ENCODE results near the gene ACD. TPM values are rescaled to one million over a fixed set of nuclear protein-coding genes. Genes with fewer than 3 reads are reported as not detected.
"Not testable (repeated sequence)": the region's sequence is repeated elsewhere in the genome, so short reads cannot be mapped to it uniquely, and the experiment has no call there.

The ACD gene
- total RNA-seq, 2 experiments from 2014 or later = 50.8 to 53.7 TPM

DNA sequence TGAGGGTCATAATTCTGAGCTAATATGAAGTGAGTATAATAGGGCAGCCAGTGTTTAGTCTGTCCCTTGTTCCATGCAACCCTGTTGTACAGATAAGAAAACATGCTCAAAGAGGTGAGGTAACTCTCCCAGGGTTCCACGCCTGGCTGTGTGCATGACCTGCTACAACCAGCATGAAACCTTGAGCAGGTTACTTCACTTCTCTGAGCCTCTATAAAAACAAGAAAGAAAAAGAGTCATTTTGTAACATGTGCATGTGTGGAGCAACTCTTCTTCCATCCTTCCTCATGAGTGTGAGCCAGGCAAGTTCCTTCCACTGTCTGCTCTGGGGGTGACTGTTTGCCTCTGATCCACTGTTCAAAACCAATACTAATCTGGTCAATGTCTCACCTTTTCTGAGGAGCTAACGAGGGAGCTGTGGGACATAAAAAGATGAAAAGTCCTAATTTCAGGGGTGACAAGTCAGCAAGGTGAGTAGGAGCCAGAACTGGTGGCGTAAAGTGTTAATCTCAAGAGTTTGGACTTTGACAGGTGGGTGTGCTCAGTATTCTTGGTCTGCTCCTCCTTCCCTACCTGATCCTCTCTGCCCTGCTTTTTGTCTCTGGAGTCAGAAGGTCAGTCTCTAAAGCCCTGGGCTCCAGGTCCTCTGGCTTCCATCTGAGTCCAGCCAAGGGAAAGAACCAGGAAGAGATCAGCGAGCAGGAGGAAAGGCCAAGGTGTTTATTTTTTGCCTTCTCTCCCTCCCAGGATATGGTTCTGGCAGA, 37.5 kb upstream of the ACD start:
- H3K27me3 Mint-ChIP-seq = no peaks in the 10 kb centered on the region
- ChIA-PET CTCF (interaction anchor here (1.0 to 1.3 kb wide), 2 partner anchors 15 to 25 kb away, joined by 3 to 4 read pairs; no protein-coding TSS in a partner anchor), POLR2A (no interaction called here)
- H3K4me3 Mint-ChIP-seq = no peak overlapping the region
- peaks cover 4% of the 10 kb centered on the region for H3K36me3 Mint-ChIP-seq (ENCODE audit: low read depth)
- no peak for DNase-seq
- ATAC-seq = no peak
- H3K27ac Mint-ChIP-seq = no peak overlapping the region
- TF ChIP-seq, protein P1, sequence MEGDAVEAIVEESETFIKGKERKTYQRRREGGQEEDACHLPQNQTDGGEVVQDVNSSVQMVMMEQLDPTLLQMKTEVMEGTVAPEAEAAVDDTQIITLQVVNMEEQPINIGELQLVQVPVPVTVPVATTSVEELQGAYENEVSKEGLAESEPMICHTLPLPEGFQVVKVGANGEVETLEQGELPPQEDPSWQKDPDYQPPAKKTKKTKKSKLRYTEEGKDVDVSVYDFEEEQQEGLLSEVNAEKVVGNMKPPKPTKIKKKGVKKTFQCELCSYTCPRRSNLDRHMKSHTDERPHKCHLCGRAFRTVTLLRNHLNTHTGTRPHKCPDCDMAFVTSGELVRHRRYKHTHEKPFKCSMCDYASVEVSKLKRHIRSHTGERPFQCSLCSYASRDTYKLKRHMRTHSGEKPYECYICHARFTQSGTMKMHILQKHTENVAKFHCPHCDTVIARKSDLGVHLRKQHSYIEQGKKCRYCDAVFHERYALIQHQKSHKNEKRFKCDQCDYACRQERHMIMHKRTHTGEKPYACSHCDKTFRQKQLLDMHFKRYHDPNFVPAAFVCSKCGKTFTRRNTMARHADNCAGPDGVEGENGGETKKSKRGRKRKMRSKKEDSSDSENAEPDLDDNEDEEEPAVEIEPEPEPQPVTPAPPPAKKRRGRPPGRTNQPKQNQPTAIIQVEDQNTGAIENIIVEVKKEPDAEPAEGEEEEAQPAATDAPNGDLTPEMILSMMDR (IDR thresholded peaks at IDR 0.05) = no peak
- H3K9me3 Mint-ChIP-seq = no peaks in the 10 kb centered on the region
- peaks cover 2% of the 10 kb centered on the region for H3K4me1 Mint-ChIP-seq (ENCODE audit: low read depth)
- intact Hi-C loops (cut with micrococcal nuclease) = no loop called here

DNA sequence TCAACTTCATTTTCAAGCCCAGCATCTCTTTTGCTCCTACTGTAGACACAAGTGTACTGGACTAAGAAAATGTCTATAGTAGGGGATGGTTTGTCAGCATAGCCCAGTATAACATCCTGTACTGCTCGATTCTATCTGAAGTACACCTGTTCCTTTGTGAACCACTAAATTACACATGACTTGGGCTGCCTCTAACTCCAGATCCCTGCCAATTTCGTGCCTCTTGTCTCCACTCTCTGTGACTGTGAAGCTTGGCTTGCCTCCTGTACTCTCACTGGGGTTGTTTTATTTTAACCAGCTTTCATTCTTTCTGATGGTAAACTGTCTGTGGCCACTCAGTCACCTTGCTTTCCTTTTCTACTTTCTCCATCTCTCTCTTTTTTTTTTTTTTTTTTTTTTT, 34.6 kb upstream of the ACD start:
- intact Hi-C loops (cut with micrococcal nuclease) = no loop called here
- CTCF ChIA-PET = interaction anchor here (1.4 to 2.3 kb wide), 2 partner anchors 22 to 121 kb away, joined by 3 to 10 read pairs; no protein-coding TSS in a partner anchor
- Mint-ChIP-seq H3K4me1 (ENCODE audit: low read depth) (no peaks in the 10 kb centered on the region), H3K27ac (no peak overlapping the region), H3K27me3 (no peaks in the 10 kb centered on the region), H3K36me3 (ENCODE audit: low read depth) (peaks cover 2% of the 10 kb centered on the region), H3K4me3 (no peak overlapping the region), H3K9me3 (no peaks in the 10 kb centered on the region)
- TF ChIP-seq, protein P1 (IDR thresholded peaks at IDR 0.05) = no peak
- no peak for DNase-seq
- ATAC-seq = no peak
- POLR2A ChIA-PET = no interaction called here

DNA sequence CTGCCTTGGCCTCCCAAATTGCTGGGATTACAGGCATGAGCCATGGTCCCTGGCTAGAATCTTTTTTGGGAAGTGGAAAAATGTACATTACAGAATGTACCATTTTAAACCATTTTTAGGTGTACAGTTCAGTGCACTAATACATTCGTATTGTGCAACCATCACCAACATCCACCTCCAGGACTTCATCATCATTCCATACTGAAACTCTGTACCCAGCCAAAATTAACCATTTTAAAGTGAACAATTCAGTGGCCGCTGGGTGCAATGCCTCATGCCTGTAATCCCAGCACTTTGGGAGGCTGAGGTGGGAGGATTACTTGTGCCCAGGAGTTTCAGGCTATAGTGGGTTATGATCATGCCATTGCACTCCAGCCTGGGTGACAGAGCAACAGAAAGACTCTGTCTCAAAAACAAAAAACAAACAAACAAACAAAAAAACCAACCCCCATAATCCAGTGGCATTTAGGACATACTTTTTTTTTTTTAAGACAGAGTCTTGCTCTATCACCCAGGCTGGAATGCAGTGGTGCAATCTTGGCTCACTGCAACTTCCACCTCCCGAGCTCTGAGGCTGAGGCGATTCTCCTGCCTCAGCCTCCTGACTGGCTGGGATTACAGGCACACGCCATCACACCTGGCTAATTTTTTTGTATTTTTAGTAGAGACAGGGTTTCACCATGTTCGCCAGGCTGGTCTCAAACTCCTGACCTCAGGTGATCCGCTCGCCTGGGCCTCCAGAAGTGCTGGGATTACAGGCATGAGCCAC, 33.6 kb upstream of the ACD start:
- CTCF ChIA-PET = interaction anchor here (0.9 kb wide), 1 partner anchor 50 kb away, joined by 3 read pairs; no protein-coding TSS in a partner anchor
- ATAC-seq; DNase-seq; H3K36me3 Mint-ChIP-seq (ENCODE audit: low read depth); H3K9me3 Mint-ChIP-seq; H3K27me3 Mint-ChIP-seq; H3K4me1 Mint-ChIP-seq (ENCODE audit: low read depth); H3K27ac Mint-ChIP-seq; H3K4me3 Mint-ChIP-seq; intact Hi-C loops (cut with micrococcal nuclease): not testable (repeated sequence)
- POLR2A ChIA-PET = interaction anchor here (0.6 kb wide), 1 partner anchor 213 kb away, joined by 3 read pairs; the partner anchor contains the start of gene ATP6V0D1

- ATAC-seq (no peak), DNase-seq (no peak)
- Mint-ChIP-seq H3K4me1 (ENCODE audit: low read depth) (no peaks in the 10 kb centered on the region), H3K27ac (no peak overlapping the region), H3K4me3 (no peak overlapping the region), H3K36me3 (ENCODE audit: low read depth) (peaks cover 10% of the 10 kb centered on the region), H3K9me3 (no peaks in the 10 kb centered on the region), H3K27me3 (no peaks in the 10 kb centered on the region)
- ChIA-PET CTCF (no interaction called here), POLR2A (interaction anchor here (0.9 kb wide), 1 partner anchor 174 kb away, joined by 3 read pairs; no protein-coding TSS in a partner anchor)
- TF ChIP-seq, protein P1 (IDR thresholded peaks at IDR 0.05) = no peak
- intact Hi-C loops (cut with micrococcal nuclease) = no loop called here
Observed at GRCh38 chr16:67685388-67686112, 25.5 kb upstream of the ACD start.

GRCh38 chr16:67683767-67684166, 23.7 kb upstream of the ACD start:
- H3K27ac Mint-ChIP-seq = no peak overlapping the region
- CTCF ChIA-PET = interaction anchor here (2.0 kb wide), 2 partner anchors 11 to 133 kb away, joined by 7 to 10 read pairs; no protein-coding TSS in a partner anchor

More at GRCh38 chr16:67683767-67684166, 23.7 kb upstream of the ACD start:
- Mint-ChIP-seq H3K9me3 (no peaks in the 10 kb centered on the region), H3K36me3 (ENCODE audit: low read depth) (peaks cover 10% of the 10 kb centered on the region), H3K4me1 (ENCODE audit: low read depth) (no peaks in the 10 kb centered on the region), H3K27me3 (no peaks in the 10 kb centered on the region), H3K4me3 (no peak overlapping the region)
- POLR2A ChIA-PET = no interaction called here
- TF ChIP-seq, protein P1 (IDR thresholded peaks at IDR 0.05) = no peak
- intact Hi-C loops (cut with micrococcal nuclease) = no loop called here
- DNase-seq (no peak), ATAC-seq (no peak)

Data from activated CD8-positive, alpha-beta T cell treated with anti-CD3 and anti-CD28 coated beads for 36 hours (primary cell).